Kidney (tissue), 14 donors: Measurements from ENCODE around the gene CACNA1H. TPM values are rescaled to one million over a fixed set of nuclear protein-coding genes. Genes with fewer than 3 reads are reported as not detected.

Experiments
- DNase-seq, 5 donors: peaks; one replicate each; pipeline ENCODE4 v3.0.0-alpha.2; 2013 to 2020
- FAIRE-seq: peaks from 2 replicates; lab custom pipeline; 2012; peaks lifted over from hg19 to GRCh38; lab: Jason Lieb, UNC
- H3K27ac ChIP-seq, 2 donors: one replicate each; pipeline ENCODE4 v1.7.0; 2013; ENCODE audit warnings: low read depth in 2 of 2, low read length in 2 of 2, inconsistent platforms in 1 of 2
- H3K27me3 ChIP-seq: one replicate; pipeline ENCODE4 v1.7.1; 2013; ENCODE audit warnings: low read length, inconsistent platforms; ENCODE audit not compliant: control insufficient read depth, insufficient read depth
- H3K36me3 ChIP-seq, 3 donors: one replicate each; pipeline versions ENCODE4 v1.7.0 to v1.7.1; 2013; ENCODE audit warnings: low read length in 3 of 3, control low read depth in 1 of 3, inconsistent platforms in 1 of 3; ENCODE audit not compliant: insufficient read depth in 3 of 3, control insufficient read depth in 2 of 3
- H3K4me1 ChIP-seq, 3 donors: one replicate each; pipeline versions ENCODE4 v1.7.0 to v1.7.1; 2013; ENCODE audit warnings: low read length in 3 of 3, inconsistent platforms in 1 of 3, low read depth in 1 of 3; ENCODE audit not compliant: control insufficient read depth in 2 of 3, insufficient read depth in 2 of 3
- H3K4me3 ChIP-seq, 3 donors: one replicate each; pipeline versions ENCODE4 v1.7.0 to v1.8.1; 2013; ENCODE audit warnings: low read length in 3 of 3, control low read depth in 1 of 3, inconsistent platforms in 1 of 3
- H3K9ac ChIP-seq, 3 donors: one replicate each; pipeline versions ENCODE4 v1.7.0 to v1.7.1; 2013; ENCODE audit warnings: low read length in 3 of 3, control low read depth in 1 of 3, inconsistent platforms in 1 of 3
- H3K9me3 ChIP-seq, 3 donors: one replicate each; pipeline versions ENCODE4 v1.7.0 to v1.7.1; 2013; ENCODE audit warnings: low read length in 3 of 3, control low read depth in 1 of 3, inconsistent platforms in 1 of 3; ENCODE audit not compliant: control insufficient read depth in 2 of 3, insufficient read depth in 1 of 3
- intact Hi-C: fragments of 100-400 bp; cut with DNase I; formaldehyde crosslinking; loops from one replicate; pipeline ENCODE4 v1.11.1; 2022
- polyA plus RNA-seq: library from polyadenylated mRNA; stranded (reverse); fragments of 350-450 nt; fragmentation: Illumina TruSeq; extraction: RNeasy Lipid Tissue Mini Kit (QIAGEN cat#74804); gene quantifications from one replicate; pipeline ENCODE4 v1.2.3, GENCODE V29; 2014; ENCODE audit warnings: low read depth, low replicate concordance; ENCODE audit not compliant: insufficient read depth
- total RNA-seq: library from RNA; stranded (reverse); fragmentation: NEBNext Ultra II Directional; extraction: Animal tissue kit (Norgen Biotek cat#: 25700); gene quantifications from one replicate; pipeline ENCODE4 v1.2.1, GENCODE V29; 2021
- TF ChIP-seq, protein P1 (sequence below): IDR thresholded peaks from 3 replicates; pipeline ENCODE4 v1.5.1; 2012; ENCODE audit warnings: mild to moderate bottlenecking, moderate library complexity, borderline replicate concordance; ENCODE audit not compliant: insufficient read depth; ENCODE audit errors: extremely low read depth
- donor health status: control.
- donor health status: control.
- donor health status: control.
- donor health status: control.
- donor health status: control.
- donor health status: DM: yes; HTN: yes; CAD: no.
- donor health status: Normal renal cell carcinoma (clear cell type).

CACNA1H gene
- total and polyA plus RNA-seq, 2 donors from 2014 or later: 6.4 to 20.6 TPM

DNA sequence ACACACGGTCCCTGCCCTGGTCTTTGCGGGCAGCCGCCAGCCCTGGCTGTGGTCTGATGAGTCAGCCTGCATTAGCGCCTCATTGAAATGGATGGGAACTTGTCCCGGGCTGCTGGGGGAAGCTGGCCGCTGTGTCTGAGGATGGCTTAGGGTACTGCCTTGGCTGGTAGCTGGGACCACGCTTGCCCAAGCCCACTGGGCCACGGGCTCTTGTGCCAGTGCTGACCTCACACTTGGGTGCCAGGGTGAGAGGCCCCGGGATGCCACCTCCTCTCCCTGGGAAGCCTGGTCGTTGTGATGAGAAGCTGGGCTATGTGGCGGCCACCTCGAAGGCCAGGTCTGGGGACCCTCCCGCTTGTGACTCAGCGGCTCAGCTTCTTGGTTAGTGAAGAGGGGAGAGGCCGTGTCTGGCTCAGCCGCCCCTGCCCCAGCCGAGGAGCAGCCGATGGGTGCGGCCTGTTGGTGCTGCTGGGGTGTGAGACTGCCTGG is 10.7 kb downstream of the CACNA1H start:
- FAIRE-seq: no peak

DNA sequence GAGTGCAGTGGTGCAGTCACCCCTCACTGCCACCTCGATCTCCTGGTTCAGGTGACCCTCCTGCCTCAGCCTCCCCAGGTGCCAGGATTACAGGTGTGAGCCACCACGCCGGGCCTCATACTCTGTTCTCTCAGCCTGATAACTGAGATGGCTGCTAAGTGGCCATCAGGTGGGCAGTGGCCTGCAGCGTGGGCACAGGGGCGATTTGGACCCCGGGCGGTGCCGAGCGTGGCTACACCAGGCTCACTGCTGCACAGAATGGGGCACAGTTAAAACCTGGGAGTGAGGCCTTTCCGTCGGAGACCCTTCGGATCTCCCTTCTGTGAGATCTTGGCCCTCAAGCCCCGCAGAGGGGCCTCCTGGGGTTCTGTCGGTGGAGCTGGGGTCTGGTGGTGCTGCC is 11.5 kb downstream of the CACNA1H start:
- Histone ChIP-seq H3K27me3 (no peaks in the 10 kb centered on the region), H3K4me1 (peaks cover 0 to 19% (median 0%) of the 10 kb centered on the region in 3 donors)
- no peak for DNase-seq

More for the DNA sequence above, 10.7 kb downstream of the CACNA1H start:
- TF ChIP-seq, protein P1, sequence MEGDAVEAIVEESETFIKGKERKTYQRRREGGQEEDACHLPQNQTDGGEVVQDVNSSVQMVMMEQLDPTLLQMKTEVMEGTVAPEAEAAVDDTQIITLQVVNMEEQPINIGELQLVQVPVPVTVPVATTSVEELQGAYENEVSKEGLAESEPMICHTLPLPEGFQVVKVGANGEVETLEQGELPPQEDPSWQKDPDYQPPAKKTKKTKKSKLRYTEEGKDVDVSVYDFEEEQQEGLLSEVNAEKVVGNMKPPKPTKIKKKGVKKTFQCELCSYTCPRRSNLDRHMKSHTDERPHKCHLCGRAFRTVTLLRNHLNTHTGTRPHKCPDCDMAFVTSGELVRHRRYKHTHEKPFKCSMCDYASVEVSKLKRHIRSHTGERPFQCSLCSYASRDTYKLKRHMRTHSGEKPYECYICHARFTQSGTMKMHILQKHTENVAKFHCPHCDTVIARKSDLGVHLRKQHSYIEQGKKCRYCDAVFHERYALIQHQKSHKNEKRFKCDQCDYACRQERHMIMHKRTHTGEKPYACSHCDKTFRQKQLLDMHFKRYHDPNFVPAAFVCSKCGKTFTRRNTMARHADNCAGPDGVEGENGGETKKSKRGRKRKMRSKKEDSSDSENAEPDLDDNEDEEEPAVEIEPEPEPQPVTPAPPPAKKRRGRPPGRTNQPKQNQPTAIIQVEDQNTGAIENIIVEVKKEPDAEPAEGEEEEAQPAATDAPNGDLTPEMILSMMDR: no peak
- no peaks in the 10 kb centered on the region for H3K27me3 ChIP-seq
- no peak overlapping the region for H3K9ac ChIP-seq
- peaks cover 0 to 20% (median 0%) of the 10 kb centered on the region in 3 donors for H3K4me1 ChIP-seq
- no peak overlapping the region for H3K27ac ChIP-seq
- intact Hi-C loops: no loop called here
- H3K4me3 ChIP-seq: no peak overlapping the region
- H3K36me3 ChIP-seq: no peaks in the 10 kb centered on the region
- DNase-seq: no peak
- H3K9me3 ChIP-seq: no peaks in the 10 kb centered on the region

DNA sequence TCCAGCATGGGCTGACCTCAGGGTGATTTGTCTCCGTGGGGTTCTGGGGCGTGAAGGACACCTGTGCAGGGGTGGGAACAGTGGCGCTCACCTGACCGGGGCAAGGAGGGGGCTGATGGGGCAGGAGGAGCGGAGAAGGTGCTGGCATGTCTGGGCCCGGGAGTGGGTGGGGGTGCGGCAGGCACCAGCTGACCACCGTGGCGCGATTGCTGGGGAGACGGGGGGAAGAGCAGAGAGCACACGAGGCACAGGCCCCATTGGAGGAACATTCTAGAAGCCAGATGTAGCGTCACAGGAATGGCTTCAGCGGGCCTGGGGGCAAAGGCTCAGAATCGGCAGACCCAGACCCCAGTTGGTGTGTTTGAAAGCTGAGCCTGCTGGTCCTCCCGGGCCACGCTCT is 12.1 kb downstream of the CACNA1H start:
- H3K9ac ChIP-seq: no peak overlapping the region
- H3K36me3 ChIP-seq: no peaks in the 10 kb centered on the region
- H3K4me3 ChIP-seq: no peak overlapping the region
- intact Hi-C loops: no loop called here
- no peak overlapping the region for H3K27ac ChIP-seq
- H3K4me1 ChIP-seq: peaks cover 0 to 13% (median 0%) of the 10 kb centered on the region in 3 donors
- DNase-seq: no peak
- TF ChIP-seq, protein P1: no peak
- no peaks in the 10 kb centered on the region for H3K27me3 ChIP-seq
- H3K9me3 ChIP-seq: no peaks in the 10 kb centered on the region
- no peak for FAIRE-seq

More for the DNA sequence above, 11.5 kb downstream of the CACNA1H start:
- Histone ChIP-seq H3K9ac (no peak overlapping the region), H3K4me3 (no peak overlapping the region), H3K27ac (no peak overlapping the region), H3K36me3 (no peaks in the 10 kb centered on the region), H3K9me3 (no peaks in the 10 kb centered on the region)
- TF ChIP-seq, protein P1: no peak
- FAIRE-seq: no peak
- intact Hi-C loops: no loop called here

DNA sequence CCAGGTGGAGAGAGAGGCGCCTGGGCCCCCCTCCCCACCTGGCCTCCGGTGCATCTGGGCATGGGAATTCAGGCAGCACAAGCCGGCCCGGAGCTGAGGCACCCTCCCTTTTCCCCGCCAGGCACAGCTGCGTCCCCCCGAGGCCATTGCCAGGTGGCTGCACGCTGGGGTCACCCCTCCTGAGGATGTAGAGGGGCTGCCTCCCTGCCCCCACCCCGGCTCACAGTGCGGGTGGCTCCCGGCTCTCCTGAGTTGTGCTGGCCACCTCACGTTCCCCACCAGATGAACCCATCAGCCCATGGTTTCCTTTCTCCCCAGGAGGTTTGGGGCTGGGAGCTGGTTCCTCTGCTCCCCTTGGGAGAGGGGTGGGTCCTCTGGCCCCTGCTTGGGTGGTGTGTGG is 12.6 kb downstream of the CACNA1H start:
- peaks cover 0 to 9% (median 0%) of the 10 kb centered on the region in 3 donors for H3K4me1 ChIP-seq
- intact Hi-C loops: no loop called here
- H3K36me3 ChIP-seq: no peaks in the 10 kb centered on the region
- no peak overlapping the region for H3K4me3 ChIP-seq
- FAIRE-seq: no peak
- TF ChIP-seq, protein P1: no peak
- H3K9ac ChIP-seq: no peak overlapping the region
- no peak overlapping the region for H3K27ac ChIP-seq
- no peaks in the 10 kb centered on the region for H3K9me3 ChIP-seq
- no peaks in the 10 kb centered on the region for H3K27me3 ChIP-seq
- DNase-seq: no peak
